NCI-H226 (cell line): ENCODE measurements around the gene OPCML.

ENCODE experiments used
- DNase-seq: peaks from one replicate; pipeline ENCODE4 v3.0.0-alpha.2; 2015

Gene OPCML

GRCh38 chr11:133271871-133272776 is 260.2 kb downstream of the OPCML start:
- DNase-seq, result no peak

GRCh38 chr11:133271206-133271605 is 261.1 kb downstream of the OPCML start:
- no peak for DNase-seq

- DNase-seq, result no peak
Measured at GRCh38 chr11:133269267-133269666, 263.0 kb downstream of the OPCML start.

- DNase-seq, result no peak
Measured at GRCh38 chr11:133266986-133267385, 265.3 kb downstream of the OPCML start.

GRCh38 chr11:133265530-133266035 is 266.7 kb downstream of the OPCML start:
- no peak for DNase-seq

GRCh38 chr11:133263332-133263731 is 269.0 kb downstream of the OPCML start:
- no peak for DNase-seq

- DNase-seq, result no peak
Measured at GRCh38 chr11:133258751-133259150, 273.6 kb downstream of the OPCML start.

- DNase-seq, result no peak
Measured at GRCh38 chr11:133254601-133255000, 277.7 kb downstream of the OPCML start.

GRCh38 chr11:133253570-133253969 is 278.7 kb downstream of the OPCML start:
- DNase-seq, result no peak

GRCh38 chr11:133251841-133252240 is 280.5 kb downstream of the OPCML start:
- DNase-seq, result no peak

GRCh38 chr11:133249530-133249929 is 282.8 kb downstream of the OPCML start:
- DNase-seq, result no peak

GRCh38 chr11:133249065-133249464 is 283.2 kb downstream of the OPCML start:
- DNase-seq, result no peak

- no peak for DNase-seq
Measured at GRCh38 chr11:133243832-133244231, 288.5 kb downstream of the OPCML start.

- no peak for DNase-seq
Measured at GRCh38 chr11:133240908-133241655, 291.2 kb downstream of the OPCML start.

GRCh38 chr11:133239575-133239974 is 292.7 kb downstream of the OPCML start:
- DNase-seq, result no peak

GRCh38 chr11:133238495-133238894 is 293.8 kb downstream of the OPCML start:
- no peak for DNase-seq

- DNase-seq, result no peak
Measured at GRCh38 chr11:133238027-133238426, 294.3 kb downstream of the OPCML start.

- no peak for DNase-seq
Measured at GRCh38 chr11:133235381-133235780, 296.9 kb downstream of the OPCML start.

GRCh38 chr11:133234883-133235282 is 297.4 kb downstream of the OPCML start:
- no peak for DNase-seq

GRCh38 chr11:133232665-133233064 is 299.6 kb downstream of the OPCML start:
- no peak for DNase-seq

- no peak for DNase-seq
Measured at GRCh38 chr11:133230431-133230830, 301.9 kb downstream of the OPCML start.

- no peak for DNase-seq
Measured at GRCh38 chr11:133228471-133229329, 303.6 kb downstream of the OPCML start.

- DNase-seq, result no peak
Measured at GRCh38 chr11:133227632-133228111, 304.6 kb downstream of the OPCML start.
